Transverse colon (tissue), 4 donors: ENCODE measurements around the gene NSUN5. TPM values are rescaled to one million over a fixed set of nuclear protein-coding genes. Genes with fewer than 3 reads are reported as not detected.
"Not testable (repeated sequence)": the region's sequence is repeated elsewhere in the genome, so short reads cannot be mapped to it uniquely, and the experiment has no call there.

Source experiments
- DNase-seq: peaks from one replicate; pipeline ENCODE4 v3.0.0-alpha.2; 2019
- H3K27ac ChIP-seq, 4 donors: fragments of 200-600 bp; sonication (generic); 2 replicates each; pipeline ENCODE4 v1.5.1; 2016 to 2018; ENCODE audit warnings: inconsistent platforms in 4 of 4
- H3K27me3 ChIP-seq: fragments of 200-600 bp; sonication (generic); 2 replicates; pipeline ENCODE4 v1.5.1; 2017; ENCODE audit warnings: inconsistent platforms
- H3K36me3 ChIP-seq, 4 donors: fragments of 200-600 bp; sonication (generic); 2 replicates each; pipeline ENCODE4 v1.5.1; 2017 to 2019; ENCODE audit warnings: inconsistent platforms in 4 of 4
- H3K4me1 ChIP-seq, 4 donors: fragments of 200-600 bp; sonication (generic); 2 replicates each; pipeline ENCODE4 v1.5.1; 2017 to 2020; ENCODE audit warnings: inconsistent platforms in 4 of 4
- H3K4me3 ChIP-seq, 4 donors: fragments of 200-600 bp; sonication (generic); 1 replicate in 1 of 4; 2 replicates in 3 of 4; pipeline versions ENCODE4 v1.5.1 to v1.6.1; 2017 to 2019; ENCODE audit warnings: inconsistent platforms in 4 of 4
- H3K9me3 ChIP-seq, 2 donors: fragments of 200-600 bp; sonication (generic); 2 replicates each; pipeline ENCODE4 v1.5.1; 2017 to 2019; ENCODE audit warnings: inconsistent platforms in 2 of 2
- CTCF ChIP-seq, 5 experiments: fragments of 200-600 bp in 3 of 5; fragments of 450-650 bp in 2 of 5; sonication (generic) in 3 of 5; IDR thresholded peaks; 1 replicate in 2 of 5; 2 replicates in 3 of 5; pipeline ENCODE4 v1.5.1; 2016 to 2017; ENCODE audit warnings: antibody characterized with exemption in 5 of 5, inconsistent platforms in 3 of 5, mild to moderate bottlenecking in 2 of 5, moderate library complexity in 1 of 5
- EP300 ChIP-seq: sonication (generic); formaldehyde crosslinking; IDR thresholded peaks from one replicate; pipeline ENCODE4 v1.6.1; 2017; ENCODE audit warnings: antibody characterized with exemption, low read depth
- POLR2A ChIP-seq: fragments of 450-650 bp; IDR thresholded peaks from one replicate; pipeline ENCODE4 v1.6.1; 2016; ENCODE audit warnings: antibody characterized with exemption, mild to moderate bottlenecking, moderate library complexity
- POLR2AphosphoS5 ChIP-seq, 3 donors: sonication (generic); formaldehyde crosslinking; IDR thresholded peaks; one replicate each; pipeline ENCODE4 v1.6.1; 2016; ENCODE audit warnings: antibody characterized with exemption in 3 of 3
- WGBS, 2 donors: methylation state at CpG; one replicate each; pipeline ENCODE4 v1.1.5; 2018; ENCODE audit warnings: low coverage in 1 of 2; 5-methylcytosine and 5-hydroxymethylcytosine counted together
- in situ Hi-C, 4 donors: fragments of 200-750 bp; cut with MboI; loops; one replicate each; pipeline versions ENCODE4 v1.15.0 to v1.15.1; 2017; ENCODE audit warnings: low sequenced_read_pairs in 3 of 4, low pct_ligation_motif_present in 1 of 4, low pct_unique_long_range_greater_than_20kb in 1 of 4
- intact Hi-C: fragments of 100-400 bp; cut with DNase I; formaldehyde crosslinking; loops from one replicate; pipeline ENCODE4 v1.15.1; 2023; ENCODE audit warnings: low total_unique reads
- total RNA-seq, 4 donors: library from RNA; depleted of rRNA; stranded (reverse); fragments of >200 nt; gene quantifications; one replicate each; pipeline ENCODE4 v1.1.0, GENCODE V29; 2016

Gene NSUN5
- total RNA-seq, 4 donors from 2014 or later, result 5.2 to 27.6 (median 14.8) TPM

GRCh38 chr7:73332447-73332846 is 23.8 kb upstream of the NSUN5 start:
- Histone ChIP-seq H3K4me3 (no peak overlapping the region), H3K4me1 (no peaks in the 10 kb centered on the region), H3K36me3 (no peaks in the 10 kb centered on the region), H3K27me3 (no peaks in the 10 kb centered on the region), H3K9me3 (no peaks in the 10 kb centered on the region), H3K27ac (no peak overlapping the region)
- intact Hi-C loops (no loop called here), in situ Hi-C loops (loop anchor here in 2 of 4 donors (10.0 kb wide), 1 partner anchor 112 kb away; no protein-coding TSS in a partner anchor)
- no peak for DNase-seq
- 73 to 94% methylated on average over 2 to 6 of the region's 6 CpGs for WGBS, 2 donors
- TF ChIP-seq CTCF (IDR thresholded peaks at IDR 0.05) (no peak), EP300 (no peak), POLR2AphosphoS5 (IDR thresholded peaks at IDR 0.05) (no peak), POLR2A (no peak)

- no peak for TF ChIP-seq EP300
- TF ChIP-seq POLR2AphosphoS5 (IDR thresholded peaks at IDR 0.05), result no peak
- no peak for TF ChIP-seq CTCF (IDR thresholded peaks at IDR 0.05)
- TF ChIP-seq POLR2A, result no peak
- Histone ChIP-seq H3K27me3 (no peaks in the 10 kb centered on the region), H3K4me1 (no peaks in the 10 kb centered on the region), H3K4me3 (no peak overlapping the region), H3K36me3 (no peaks in the 10 kb centered on the region), H3K27ac (no peak overlapping the region), H3K9me3 (no peaks in the 10 kb centered on the region)
- WGBS, 2 donors, result 71% methylated on average over 6 of the region's 6 CpGs; no CpG with 5 or more reads in 1 of the 2 donors
- intact Hi-C loops, result no loop called here
- DNase-seq, result no peak
- in situ Hi-C loops, result loop anchor here in 2 of 4 donors (10.0 kb wide), 1 partner anchor 114 kb away; no protein-coding TSS in a partner anchor
Measured at GRCh38 chr7:73330772-73331171, 22.1 kb upstream of the NSUN5 start.

DNA sequence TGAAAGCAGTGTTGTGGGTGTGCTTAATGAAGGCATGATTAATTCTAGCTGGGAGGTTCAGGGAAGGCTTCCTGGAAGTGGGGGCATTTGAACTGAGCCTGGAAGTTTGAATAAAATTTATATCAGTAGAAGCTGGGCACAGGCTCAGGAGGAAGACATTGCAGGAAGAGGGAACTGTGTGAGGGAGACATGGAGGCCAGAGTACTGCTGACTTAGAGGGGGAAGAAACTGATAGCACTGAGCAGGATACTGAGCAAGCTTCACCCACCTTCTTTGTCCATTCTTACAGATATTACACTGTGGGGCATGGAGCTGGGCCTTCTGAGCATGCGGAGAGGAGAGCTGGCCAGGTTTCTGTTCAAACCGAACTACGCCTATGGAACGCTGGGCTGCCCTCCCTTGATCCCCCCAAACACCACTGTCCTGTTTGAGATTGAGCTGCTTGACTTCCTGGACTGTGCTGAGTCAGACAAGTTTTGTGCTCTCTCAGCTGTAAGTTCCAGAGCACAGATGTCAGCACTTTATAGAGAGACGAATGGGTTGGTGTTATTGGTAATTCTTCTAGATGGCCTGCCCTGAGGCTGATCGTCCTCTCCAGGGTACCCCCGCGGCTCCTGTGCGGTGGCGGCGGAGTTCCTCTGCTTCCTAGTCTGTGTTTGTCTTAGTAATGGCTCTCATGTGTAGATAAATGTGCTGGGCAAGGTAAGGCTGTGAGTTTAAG is 21.4 kb upstream of the NSUN5 start:
- H3K36me3 ChIP-seq, result no peaks in the 10 kb centered on the region
- H3K27ac ChIP-seq, result no peak overlapping the region
- DNase-seq, result no peak
- H3K4me1 ChIP-seq, result no peaks in the 10 kb centered on the region
- in situ Hi-C loops (loop anchor here in 2 of 4 donors (10.0 kb wide), 1 partner anchor 115 kb away; no protein-coding TSS in a partner anchor), intact Hi-C loops (no loop called here)
- WGBS, 2 donors, result 58% methylated on average over 11 of the region's 11 CpGs; no CpG with 5 or more reads in 1 of the 2 donors
- H3K4me3 ChIP-seq, result no peak overlapping the region
- no peak for TF ChIP-seq CTCF (IDR thresholded peaks at IDR 0.05)
- no peak for TF ChIP-seq EP300
- no peak for TF ChIP-seq POLR2AphosphoS5 (IDR thresholded peaks at IDR 0.05)
- no peak for TF ChIP-seq POLR2A
- no peaks in the 10 kb centered on the region for H3K9me3 ChIP-seq
- H3K27me3 ChIP-seq, result no peaks in the 10 kb centered on the region

DNA sequence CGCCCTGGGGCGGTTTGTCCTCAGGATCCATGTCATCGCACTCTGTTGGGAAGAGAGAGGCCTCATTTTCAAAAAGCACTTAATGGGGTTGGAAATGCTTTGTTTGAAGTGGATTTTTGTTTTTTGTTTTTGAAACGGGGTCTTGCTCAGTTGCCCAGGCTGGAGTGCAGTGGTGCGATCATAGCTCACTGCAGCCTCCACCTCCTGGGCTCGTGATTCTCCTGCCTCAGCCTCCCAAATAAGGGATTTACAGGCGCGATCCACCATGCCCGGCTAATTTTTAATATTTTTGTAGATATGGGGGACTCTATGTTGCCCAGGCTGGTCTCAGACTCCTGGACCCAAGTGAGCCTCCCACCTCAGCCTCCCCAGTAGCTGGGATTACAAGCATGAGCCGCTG is 20.1 kb upstream of the NSUN5 start:
- DNase-seq, result no peak
- H3K4me3 ChIP-seq, result no peak overlapping the region
- H3K36me3 ChIP-seq, result no peaks in the 10 kb centered on the region
- TF ChIP-seq EP300, result no peak
- TF ChIP-seq POLR2AphosphoS5 (IDR thresholded peaks at IDR 0.05), result no peak
- no peak for TF ChIP-seq CTCF (IDR thresholded peaks at IDR 0.05)
- TF ChIP-seq POLR2A, result no peak
- 89% methylated on average over 10 of the region's 10 CpGs; no CpG with 5 or more reads in 1 of the 2 donors for WGBS, 2 donors
- no peak overlapping the region for H3K27ac ChIP-seq
- no peaks in the 10 kb centered on the region for H3K27me3 ChIP-seq
- intact Hi-C loops, result no loop called here
- no peaks in the 10 kb centered on the region for H3K9me3 ChIP-seq
- H3K4me1 ChIP-seq, result peaks cover 0 to 5% (median 1%) of the 10 kb centered on the region in 4 donors
- in situ Hi-C loops, result no loop called here

GRCh38 chr7:73327922-73328321 is 19.3 kb upstream of the NSUN5 start, which contains the start of the genes FKBP6 and TRIM50:
TSS of gene FKBP6 (plus strand) at chr7:73328161. CDS start at chr7:73328429, 268 bp downstream.
TSS of gene TRIM50 (minus strand) at chr7:73328082. CDS start at chr7:73324787, 3,295 bp downstream.
- in situ Hi-C loops, H3K4me3 ChIP-seq, H3K27me3 ChIP-seq, H3K9me3 ChIP-seq, H3K36me3 ChIP-seq, H3K27ac ChIP-seq, DNase-seq, intact Hi-C loops, H3K4me1 ChIP-seq: not testable (repeated sequence)
- WGBS, 2 donors, result 97% methylated on average over 43 of the region's 43 CpGs; no CpG with 5 or more reads in 1 of the 2 donors

- H3K27me3 ChIP-seq, H3K9me3 ChIP-seq, DNase-seq, intact Hi-C loops, H3K4me3 ChIP-seq, H3K36me3 ChIP-seq, H3K27ac ChIP-seq, H3K4me1 ChIP-seq, in situ Hi-C loops: not testable (repeated sequence)
- WGBS, 2 donors, result 95% methylated on average over 7 of the region's 13 CpGs; no CpG with 5 or more reads in 1 of the 2 donors
Measured at GRCh38 chr7:73327449-73327848, 18.8 kb upstream of the NSUN5 start.
